Keratinocyte (primary cell): ENCODE data around the gene PIAS3. TPM values are rescaled to one million over a fixed set of nuclear protein-coding genes. Genes with fewer than 3 reads are reported as not detected.
A peak's percentile ranks its signal among the peaks of the same experiment; 100 is the strongest.
"Not testable (repeated sequence)": the region's sequence is repeated elsewhere in the genome, so short reads cannot be mapped to it uniquely, and the experiment has no call there.

Source experiments
- DNase-seq: peaks from one replicate; pipeline ENCODE4 v3.0.0-alpha.2; 2011; ENCODE audit warnings: low read depth, missing footprints, low spot score
- FAIRE-seq: peaks from 2 replicates; lab custom pipeline; 2011; peaks lifted over from hg19 to GRCh38; lab: Jason Lieb, UNC
- H2AFZ ChIP-seq: 2 replicates; pipeline ENCODE4 v1.6.0; 2012; ENCODE audit warnings: low read length, control low read depth, inconsistent platforms; ENCODE audit not compliant: control insufficient read depth
- H3K27ac ChIP-seq: 2 replicates; pipeline ENCODE4 v1.5.1; 2011; ENCODE audit warnings: low read length; ENCODE audit not compliant: control insufficient read depth, insufficient read depth
- H3K27me3 ChIP-seq: 3 replicates; pipeline ENCODE4 v1.6.0; 2011; ENCODE audit warnings: low read length; ENCODE audit not compliant: control insufficient read depth, insufficient read depth; ENCODE audit errors: extremely low read depth
- H3K36me3 ChIP-seq, 2 experiments: 2 replicates in 1 of 2; 3 replicates in 1 of 2; pipeline ENCODE4 v1.5.1; 2011; ENCODE audit warnings: low read length in 2 of 2, mild to moderate bottlenecking in 1 of 2; ENCODE audit not compliant: control insufficient read depth in 2 of 2, insufficient read depth in 2 of 2; ENCODE audit errors: extremely low read depth in 1 of 2
- H3K4me1 ChIP-seq: 3 replicates; pipeline ENCODE4 v1.5.1; 2011; ENCODE audit warnings: low read length; ENCODE audit not compliant: control insufficient read depth, insufficient read depth; ENCODE audit errors: extremely low read depth
- H3K4me2 ChIP-seq: 3 replicates; pipeline ENCODE4 v1.6.0; 2011; ENCODE audit warnings: low read depth, low read length; ENCODE audit not compliant: control insufficient read depth, insufficient read depth; ENCODE audit errors: extremely low read depth
- H3K4me3 ChIP-seq, 3 experiments: fragments of 200-600 bp in 1 of 3; sonication (generic) in 1 of 3; 2 replicates in 2 of 3; 3 replicates in 1 of 3; pipeline ENCODE4 v1.5.1; 2011 to 2016; ENCODE audit warnings: low read length in 3 of 3, mild to moderate bottlenecking in 3 of 3, control low read depth in 2 of 3, inconsistent platforms in 1 of 3, low read depth in 1 of 3, mixed read lengths in 1 of 3, mixed run types in 1 of 3, moderate library complexity in 1 of 3; ENCODE audit not compliant: control insufficient read depth in 2 of 3, insufficient read depth in 2 of 3; ENCODE audit errors: extremely low read depth in 1 of 3
- H3K79me2 ChIP-seq: 2 replicates; pipeline ENCODE4 v1.6.0; 2012; ENCODE audit warnings: low read length; ENCODE audit not compliant: control insufficient read depth, insufficient read depth
- H3K9ac ChIP-seq: 3 replicates; pipeline ENCODE4 v1.6.0; 2011; ENCODE audit warnings: low read length; ENCODE audit not compliant: control insufficient read depth, insufficient read depth; ENCODE audit errors: extremely low read depth
- H3K9me1 ChIP-seq: 3 replicates; pipeline ENCODE4 v1.6.0; 2011; ENCODE audit warnings: low read length; ENCODE audit not compliant: control insufficient read depth, insufficient read depth; ENCODE audit errors: extremely low read depth
- H3K9me3 ChIP-seq: 2 replicates; pipeline ENCODE4 v1.5.1; 2012; ENCODE audit warnings: low read depth, low read length; ENCODE audit not compliant: control insufficient read depth
- H4K20me1 ChIP-seq: 3 replicates; pipeline ENCODE4 v1.6.0; 2011; ENCODE audit warnings: low read length; ENCODE audit not compliant: control insufficient read depth, insufficient read depth; ENCODE audit errors: extremely low read depth
- CTCF ChIP-seq, 3 experiments: IDR thresholded peaks in 1 of 3; conservative IDR thresholded peaks in 1 of 3; optimal IDR thresholded peaks in 1 of 3; 2 replicates in 2 of 3; 3 replicates in 1 of 3; pipeline versions ENCODE3 to v1.5.1; 2011; ENCODE audit warnings: low read length in 3 of 3, mild to moderate bottlenecking in 3 of 3, moderate library complexity in 2 of 3, control low read depth in 1 of 3, inconsistent platforms in 1 of 3; ENCODE audit not compliant: insufficient read depth in 2 of 3; ENCODE audit errors: extremely low read depth in 1 of 3
- EZH2 ChIP-seq: IDR thresholded peaks from one replicate; pipeline ENCODE4 v1.6.1; 2012; ENCODE audit warnings: inconsistent platforms, mild to moderate bottlenecking, low read length, moderate library complexity
- dilution Hi-C: fragments of 300-500 bp; cut with MboI; formaldehyde crosslinking; loops from one replicate; pipeline ENCODE4 v1.7.0; 2020; ENCODE audit warnings: low sequenced_read_pairs; ENCODE audit not compliant: extremely low pct_ligation_motif_present
- polyA plus RNA-seq, 5 experiments: library from polyadenylated mRNA; depleted of rRNA in 3 of 5; stranded (reverse) in 3 of 5; stranded (forward) in 1 of 5; unstranded in 1 of 5; fragments of >200 nt; gene quantifications; 1 replicate in 1 of 5; 2 replicates in 3 of 5; 3 replicates in 1 of 5; pipeline versions ENCODE4 v1.2.1 to v1.2.3, GENCODE V29; 2011 to 2012; ENCODE audit warnings: missing spikeins in 2 of 5, low read depth in 1 of 5, low replicate concordance in 1 of 5

Gene PIAS3
- polyA plus RNA-seq, 1 donor (not counting 4 experiments of a cell fraction or from before 2014, with no cell fraction given): 26.9 TPM

- peak overlapping the region; percentile 98 for H3K9ac ChIP-seq
- H4K20me1 ChIP-seq: no peaks in the 10 kb centered on the region
- TF ChIP-seq EZH2 (no peak), CTCF (optimal IDR thresholded peaks at IDR 0.05 in 1 of 3, IDR thresholded peaks at IDR 0.05 in 1 of 3, conservative IDR thresholded peaks at IDR 0.05 in 1 of 3; ENCODE audit: extremely low read depth in 1 of 3, insufficient read depth in 2 of 3, low read length in 3 of 3) (no peak)
- peaks cover 5% of the 10 kb centered on the region for H3K4me1 ChIP-seq
- H3K27me3 ChIP-seq: no peaks in the 10 kb centered on the region
- H2AFZ ChIP-seq: peak overlapping the region; percentile 98
- peak overlapping the region; percentile 84 to 99 (median 96) for H3K4me3 ChIP-seq
- peak overlapping the region; percentile 93 for H3K27ac ChIP-seq
- H3K79me2 ChIP-seq: peaks cover 23% of the 10 kb centered on the region
- no peaks in the 10 kb centered on the region for H3K9me3 ChIP-seq
- FAIRE-seq (no peak), DNase-seq (no peak)
- dilution Hi-C loops: no loop called here
- H3K36me3 ChIP-seq: peaks cover 13 to 26% of the 10 kb centered on the region in 2 experiments
- H3K4me2 ChIP-seq: peak overlapping the region; percentile 99
- H3K9me1 ChIP-seq: no peaks in the 10 kb centered on the region
These were observed 34.4 kb downstream of the PIAS3 start for GRCh38 chr1:145824499-145824842.

GRCh38 chr1:145823565-145824498 lies 35.0 kb downstream of the PIAS3 start, which contains the start of the genes POLR3C and RNF115:
TSS of gene POLR3C (plus strand) at chr1:145824200. CDS start at chr1:145825777, 1,577 bp downstream.
TSS of gene RNF115 (minus strand) at chr1:145824095. CDS start at chr1:145823873, 222 bp downstream.
- no peak for TF ChIP-seq EZH2
- no peak for TF ChIP-seq CTCF (optimal IDR thresholded peaks at IDR 0.05 in 1 of 3, IDR thresholded peaks at IDR 0.05 in 1 of 3, conservative IDR thresholded peaks at IDR 0.05 in 1 of 3; ENCODE audit: extremely low read depth in 1 of 3, insufficient read depth in 2 of 3, low read length in 3 of 3)
- H3K27ac ChIP-seq: peak within 1 kb of the TSS; percentile 93
- peak within 1 kb of the TSS; percentile 98 for H2AFZ ChIP-seq
- peaks cover 5% of the 10 kb centered on the region for H3K4me1 ChIP-seq
- peaks cover 8 to 23% of the 10 kb centered on the region in 2 experiments for H3K36me3 ChIP-seq
- FAIRE-seq (no peak), DNase-seq (peak; percentile 41)
- no peaks in the 10 kb centered on the region for H3K9me1 ChIP-seq
- H3K9me3 ChIP-seq: no peaks in the 10 kb centered on the region
- H3K27me3 ChIP-seq: no peaks in the 10 kb centered on the region
- H3K79me2 ChIP-seq: peaks cover 26% of the 10 kb centered on the region
- H3K4me2 ChIP-seq: peak within 1 kb of the TSS; percentile 99
- no peaks in the 10 kb centered on the region for H4K20me1 ChIP-seq
- peak within 1 kb of the TSS; percentile 84 to 99 (median 96) for H3K4me3 ChIP-seq
- H3K9ac ChIP-seq: peak within 1 kb of the TSS; percentile 98
- dilution Hi-C loops: no loop called here

- Histone ChIP-seq H3K79me2 (peaks cover 26% of the 10 kb centered on the region), H3K36me3 (peaks cover 5 to 13% of the 10 kb centered on the region in 2 experiments)
- H4K20me1 ChIP-seq, dilution Hi-C loops, H3K4me1 ChIP-seq, DNase-seq, H3K27me3 ChIP-seq, H3K9me3 ChIP-seq, H3K9me1 ChIP-seq, H3K4me3 ChIP-seq, FAIRE-seq, H2AFZ ChIP-seq, H3K27ac ChIP-seq, H3K4me2 ChIP-seq, H3K9ac ChIP-seq: not testable (repeated sequence)
These were observed 36.0 kb downstream of the PIAS3 start for GRCh38 chr1:145822779-145823331.
